Dedifferentiated amniotic fluid mesenchymal stem cell (primary cell): ENCODE results near the gene PTPRCAP.
"Not testable (repeated sequence)": the region's sequence is repeated elsewhere in the genome, so short reads cannot be mapped to it uniquely, and the experiment has no call there.

Source experiments
- DNase-seq: peaks from one replicate; pipeline ENCODE4 v3.0.0-alpha.2; 2016; ENCODE audit errors: extremely low spot score

PTPRCAP gene

GRCh38 chr11:67437082-67437808, at the start of gene PTPRCAP:
Gene PTPRCAP, minus strand, starts transcription at chr11:67437682. Its CDS starts 63 bp downstream, at chr11:67437619.
- no peak for DNase-seq

- DNase-seq, result no peak
Measured at GRCh38 chr11:67486481-67487195, 49.2 kb upstream of the PTPRCAP start.

GRCh38 chr11:67485873-67486361, 48.4 kb upstream of the PTPRCAP start:
- DNase-seq, result not testable (repeated sequence)

GRCh38 chr11:67484847-67485311, 47.4 kb upstream of the PTPRCAP start:
- DNase-seq, result no peak

- DNase-seq, result no peak
Measured at GRCh38 chr11:67483831-67484665, 46.6 kb upstream of the PTPRCAP start.

GRCh38 chr11:67482827-67483798, 45.6 kb upstream of the PTPRCAP start, which contains the start of gene AIP:
Gene AIP, plus strand, starts transcription at chr11:67483026. Its CDS starts 133 bp downstream, at chr11:67483159.
- peak; percentile 99 for DNase-seq

GRCh38 chr11:67482275-67482826, 44.9 kb upstream of the PTPRCAP start:
- DNase-seq, result no peak

GRCh38 chr11:67477344-67478050, 40.0 kb upstream of the PTPRCAP start:
- not testable (repeated sequence) for DNase-seq

GRCh38 chr11:67476692-67477091, 39.2 kb upstream of the PTPRCAP start:
- DNase-seq, result not testable (repeated sequence)

- DNase-seq, result no peak
Measured at GRCh38 chr11:67472882-67473281, 35.4 kb upstream of the PTPRCAP start.

GRCh38 chr11:67470337-67471002, 33.0 kb upstream of the PTPRCAP start:
- DNase-seq, result no peak

GRCh38 chr11:67469508-67469811, 32.0 kb upstream of the PTPRCAP start:
- no peak for DNase-seq

GRCh38 chr11:67468759-67469507, 31.5 kb upstream of the PTPRCAP start, which contains the start of gene TMEM134:
Gene TMEM134, minus strand, starts transcription at chr11:67469251. Its CDS starts 59 bp downstream, at chr11:67469192.
- peak; percentile 88 for DNase-seq

GRCh38 chr11:67468456-67468758, 30.9 kb upstream of the PTPRCAP start:
- DNase-seq, result no peak

- DNase-seq, result no peak
Measured at GRCh38 chr11:67468056-67468455, 30.6 kb upstream of the PTPRCAP start.

- DNase-seq, result no peak
Measured at GRCh38 chr11:67466962-67467771, 29.7 kb upstream of the PTPRCAP start.

- no peak for DNase-seq
Measured at GRCh38 chr11:67466367-67466766, 28.9 kb upstream of the PTPRCAP start.

GRCh38 chr11:67465530-67465929, 28.0 kb upstream of the PTPRCAP start:
- DNase-seq, result not testable (repeated sequence)
